ENCODE data around the gene INHBA. TPM values are rescaled to one million over a fixed set of nuclear protein-coding genes. Genes with fewer than 3 reads are reported as not detected.

Gene INHBA
- polyA plus RNA-seq, 1 donor from 2014 or later = 0.19 TPM

GRCh38 chr7:41659539-41659938 lies 43.4 kb downstream of the INHBA start:
- no peaks in the 10 kb centered on the region for H3K27me3 ChIP-seq (ENCODE audit: insufficient read depth, low read depth, low read length)
- peak overlapping the region; percentile 4 for H3K4me3 ChIP-seq (ENCODE audit: low read length)
- no peak overlapping the region for H3K9ac ChIP-seq (ENCODE audit: low read length)
- TF ChIP-seq POLR2AphosphoS5 (IDR thresholded peaks at IDR 0.05) = peak; percentile 63
- peak; percentile 68 for TF ChIP-seq REST (IDR thresholded peaks at IDR 0.05; ENCODE audit: borderline replicate concordance)
- peak; percentile 96 for TF ChIP-seq EP300 (conservative IDR thresholded peaks at IDR 0.05; ENCODE audit: poor library complexity, severe bottlenecking)
- no peak for TF ChIP-seq CTCF (IDR thresholded peaks at IDR 0.05; ENCODE audit: poor library complexity, severe bottlenecking)
- TF ChIP-seq MXI1 (conservative IDR thresholded peaks at IDR 0.05; ENCODE audit: poor library complexity, severe bottlenecking) = no peak
- TF ChIP-seq EZH2 (IDR thresholded peaks at IDR 0.05; ENCODE audit: borderline replicate concordance, insufficient read depth, low read length, poor library complexity, severe bottlenecking) = no peak
- no peak for TF ChIP-seq TAF1 (IDR thresholded peaks at IDR 0.05; ENCODE audit: low read depth)
- no peak for TF ChIP-seq RAD21 (conservative IDR thresholded peaks at IDR 0.05)
- TF ChIP-seq SMC3 (conservative IDR thresholded peaks at IDR 0.05; ENCODE audit: poor library complexity) = no peak
- no peak overlapping the region for H2AFZ ChIP-seq (ENCODE audit: low read depth, low read length)
- no peak overlapping the region for H3K4me2 ChIP-seq (ENCODE audit: low read length)
- H4K20me1 ChIP-seq (ENCODE audit: insufficient read depth) = no peaks in the 10 kb centered on the region
- H3K9me3 ChIP-seq (ENCODE audit: low read length) = no peaks in the 10 kb centered on the region
- no peaks in the 10 kb centered on the region for H3K36me3 ChIP-seq (ENCODE audit: insufficient read depth, low read length)
- no peaks in the 10 kb centered on the region for H3K79me2 ChIP-seq (replicated peaks; ENCODE audit: insufficient read depth, low read length)
- peak overlapping the region; percentile 63 for H3K27ac ChIP-seq (ENCODE audit: low read length)
- no peaks in the 10 kb centered on the region for H3K9me2 ChIP-seq (ENCODE audit: insufficient read depth, low read length)
- no peaks in the 10 kb centered on the region for H3F3A ChIP-seq (ENCODE audit: insufficient read depth, low read length, poor library complexity, severe bottlenecking)

GRCh38 chr7:41656366-41656765 lies 46.5 kb downstream of the INHBA start:
- H3K36me3 ChIP-seq (ENCODE audit: insufficient read depth, low read length) = no peaks in the 10 kb centered on the region
- H3K9ac ChIP-seq (ENCODE audit: low read length) = no peak overlapping the region
- H3K9me3 ChIP-seq (ENCODE audit: low read length) = no peaks in the 10 kb centered on the region
- H3K79me2 ChIP-seq (replicated peaks; ENCODE audit: insufficient read depth, low read length) = no peaks in the 10 kb centered on the region
- no peak overlapping the region for H3K27ac ChIP-seq (ENCODE audit: low read length)
- no peak overlapping the region for H3K4me3 ChIP-seq (ENCODE audit: low read length)
- no peaks in the 10 kb centered on the region for H3F3A ChIP-seq (ENCODE audit: insufficient read depth, low read length, poor library complexity, severe bottlenecking)
- no peaks in the 10 kb centered on the region for H3K9me2 ChIP-seq (ENCODE audit: insufficient read depth, low read length)
- H3K27me3 ChIP-seq (ENCODE audit: insufficient read depth, low read depth, low read length) = no peaks in the 10 kb centered on the region
- H3K4me2 ChIP-seq (ENCODE audit: low read length) = no peak overlapping the region
- TF ChIP-seq SMC3 (conservative IDR thresholded peaks at IDR 0.05; ENCODE audit: poor library complexity) (no peak), MXI1 (conservative IDR thresholded peaks at IDR 0.05; ENCODE audit: poor library complexity, severe bottlenecking) (no peak), CTCF (IDR thresholded peaks at IDR 0.05; ENCODE audit: poor library complexity, severe bottlenecking) (no peak), RAD21 (conservative IDR thresholded peaks at IDR 0.05) (no peak), EZH2 (IDR thresholded peaks at IDR 0.05; ENCODE audit: borderline replicate concordance, insufficient read depth, low read length, poor library complexity, severe bottlenecking) (no peak), POLR2AphosphoS5 (IDR thresholded peaks at IDR 0.05) (no peak), TAF1 (IDR thresholded peaks at IDR 0.05; ENCODE audit: low read depth) (no peak), EP300 (conservative IDR thresholded peaks at IDR 0.05; ENCODE audit: poor library complexity, severe bottlenecking) (no peak), REST (IDR thresholded peaks at IDR 0.05; ENCODE audit: borderline replicate concordance) (no peak)
- H2AFZ ChIP-seq (ENCODE audit: low read depth, low read length) = no peak overlapping the region
- H4K20me1 ChIP-seq (ENCODE audit: insufficient read depth) = no peaks in the 10 kb centered on the region

All from neural cell (in vitro differentiated cells).